ENCODE data around the gene MYO9B. TPM values are rescaled to one million over a fixed set of nuclear protein-coding genes. Genes with fewer than 3 reads are reported as not detected.

MYO9B gene
- total RNA-seq, 1 experiment from 2014 or later = 68.3 TPM

GRCh38 chr19:17088552-17088951, 13.0 kb downstream of the MYO9B start:
- H3K4me3 ChIP-seq (ENCODE audit: low read length) = no peak overlapping the region
- peaks cover 3% of the 10 kb centered on the region; the same call in 1 of the 2 replicates for H3K36me3 ChIP-seq (ENCODE audit: low read depth, low read length)
- ChIA-PET POLR2A (ENCODE audit: unreplicated experiment) (interaction anchor here (0.7 kb wide), 1 partner anchor 944 kb away, joined by 4 read pairs; no protein-coding TSS in a partner anchor), CTCF (no interaction called here)
- ATAC-seq (no peak), DNase-seq (no peak)
- H3K27me3 ChIP-seq (ENCODE audit: low read length) = no peaks in the 10 kb centered on the region
- H3K27ac ChIP-seq (ENCODE audit: low read length) = no peak overlapping the region
- H3K79me2 ChIP-seq (ENCODE audit: low read length) = peaks cover 98% of the 10 kb centered on the region
- no peak overlapping the region for H3K9ac ChIP-seq (ENCODE audit: low read length)
- 0 out of 2 replicates have a peak, but pooled peaks cover 3% of the 10 kb centered on the region for H4K20me1 ChIP-seq (ENCODE audit: low read length)
- H3K9me2 ChIP-seq (replicated peaks; ENCODE audit: low read length) = no peaks in the 10 kb centered on the region
- intact Hi-C loops (cut with micrococcal nuclease) = no loop called here
- BruUV-seq (replicated peaks) = no TSS peak
- TF ChIP-seq CTCF (conservative IDR thresholded peaks at IDR 0.05; ENCODE audit: low read depth, low read length) = no peak
- no peak for TF ChIP-seq EZH2 (IDR thresholded peaks at IDR 0.05; ENCODE audit: low read length, unreplicated experiment)
- TF ChIP-seq EZH2phosphoT487 (IDR thresholded peaks at IDR 0.05; ENCODE audit: borderline replicate concordance, low read length) = no peak
- no peaks in the 10 kb centered on the region for H3F3A ChIP-seq (ENCODE audit: low read length, unreplicated experiment)
- H3K9me3 ChIP-seq (ENCODE audit: low read length) = no peaks in the 10 kb centered on the region
- no peaks in the 10 kb centered on the region for H3K4me1 ChIP-seq (ENCODE audit: insufficient read depth, low read length)
- no peak overlapping the region for H2AFZ ChIP-seq (ENCODE audit: low read length)
- no peak overlapping the region for H3K4me2 ChIP-seq (ENCODE audit: low read length)

- H3K79me2 ChIP-seq (ENCODE audit: low read length) = peaks cover 98% of the 10 kb centered on the region
- no peaks in the 10 kb centered on the region for H3F3A ChIP-seq (ENCODE audit: low read length, unreplicated experiment)
- BruUV-seq (replicated peaks) = no TSS peak
- no peak overlapping the region for H3K4me2 ChIP-seq (ENCODE audit: low read length)
- ChIA-PET POLR2A (ENCODE audit: unreplicated experiment) (no interaction called here), CTCF (interaction anchor here (0.6 kb wide), 1 partner anchor 328 kb away, joined by 3 read pairs; no protein-coding TSS in a partner anchor)
- no peaks in the 10 kb centered on the region for H3K9me2 ChIP-seq (replicated peaks; ENCODE audit: low read length)
- intact Hi-C loops (cut with micrococcal nuclease) = no loop called here
- H4K20me1 ChIP-seq (ENCODE audit: low read length) = 0 out of 2 replicates have a peak, but pooled peaks cover 3% of the 10 kb centered on the region
- ATAC-seq = no peak; the same call in 1 of the 2 replicates
- H3K9me3 ChIP-seq (ENCODE audit: low read length) = no peaks in the 10 kb centered on the region
- no peaks in the 10 kb centered on the region for H3K4me1 ChIP-seq (ENCODE audit: insufficient read depth, low read length)
- peaks cover 3% of the 10 kb centered on the region; the same call in 1 of the 2 replicates for H3K36me3 ChIP-seq (ENCODE audit: low read depth, low read length)
- H3K27me3 ChIP-seq (ENCODE audit: low read length) = no peaks in the 10 kb centered on the region
- no peak overlapping the region for H3K9ac ChIP-seq (ENCODE audit: low read length)
- no peak for DNase-seq
- H3K27ac ChIP-seq (ENCODE audit: low read length) = no peak overlapping the region
- H3K4me3 ChIP-seq (ENCODE audit: low read length) = no peak overlapping the region
- H2AFZ ChIP-seq (ENCODE audit: low read length) = no peak overlapping the region
- TF ChIP-seq CTCF (conservative IDR thresholded peaks at IDR 0.05; ENCODE audit: low read depth, low read length) (no peak), EZH2 (IDR thresholded peaks at IDR 0.05; ENCODE audit: low read length, unreplicated experiment) (no peak), EZH2phosphoT487 (IDR thresholded peaks at IDR 0.05; ENCODE audit: borderline replicate concordance, low read length) (no peak)
These were observed 15.0 kb downstream of the MYO9B start for GRCh38 chr19:17090583-17090982.

- Histone ChIP-seq H3K4me2 (ENCODE audit: low read length) (no peak overlapping the region), H2AFZ (ENCODE audit: low read length) (no peak overlapping the region), H3K79me2 (ENCODE audit: low read length) (peaks cover 95% of the 10 kb centered on the region), H3K36me3 (ENCODE audit: low read depth, low read length) (no peaks in the 10 kb centered on the region), H4K20me1 (ENCODE audit: low read length) (0 out of 2 replicates have a peak, but pooled peaks cover 3% of the 10 kb centered on the region), H3K9me3 (ENCODE audit: low read length) (no peaks in the 10 kb centered on the region), H3K27ac (ENCODE audit: low read length) (no peak overlapping the region), H3K4me1 (ENCODE audit: insufficient read depth, low read length) (no peaks in the 10 kb centered on the region), H3K27me3 (ENCODE audit: low read length) (no peaks in the 10 kb centered on the region), H3K9ac (ENCODE audit: low read length) (no peak overlapping the region), H3K4me3 (ENCODE audit: low read length) (no peak overlapping the region), H3F3A (ENCODE audit: low read length, unreplicated experiment) (no peaks in the 10 kb centered on the region), H3K9me2 (replicated peaks; ENCODE audit: low read length) (no peaks in the 10 kb centered on the region)
- CTCF ChIA-PET = no interaction called here
- BruUV-seq (replicated peaks) = no TSS peak
- intact Hi-C loops (cut with micrococcal nuclease) = no loop called here
- DNase-seq (no peak), ATAC-seq (no peak)
- POLR2A ChIA-PET (ENCODE audit: unreplicated experiment) = no interaction called here
- TF ChIP-seq EZH2phosphoT487 (IDR thresholded peaks at IDR 0.05; ENCODE audit: borderline replicate concordance, low read length) = no peak
These were observed 16.3 kb downstream of the MYO9B start for GRCh38 chr19:17091758-17092333.
